ENCODE results near the gene ROR1.

ROR1 gene

GRCh38 chr1:64162804-64163203 is 389.0 kb downstream of the ROR1 start:
- DNase-seq: no peak

- DNase-seq: no peak
Measured at GRCh38 chr1:64163431-64163830, 389.6 kb downstream of the ROR1 start.

DNA sequence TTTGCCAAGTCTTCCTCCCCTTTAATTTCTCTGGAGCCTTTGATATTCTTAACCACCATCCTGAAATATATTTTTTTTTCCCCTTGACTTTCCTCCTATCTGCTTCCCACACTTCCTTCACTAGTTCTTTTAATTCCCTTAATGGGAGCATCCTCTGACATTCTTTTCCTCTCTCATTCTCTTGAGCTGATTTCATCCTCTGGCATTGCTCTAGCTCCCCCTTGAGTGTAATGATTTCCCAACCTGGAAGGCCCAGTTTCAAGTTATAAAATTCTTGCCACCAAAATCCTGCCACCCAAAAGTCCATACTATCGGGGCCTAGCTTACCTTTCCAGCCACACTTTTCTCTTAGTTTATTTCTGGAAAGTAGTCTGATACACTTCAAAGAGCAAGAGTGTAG is 390.2 kb downstream of the ROR1 start:
- DNase-seq: no peak

DNA sequence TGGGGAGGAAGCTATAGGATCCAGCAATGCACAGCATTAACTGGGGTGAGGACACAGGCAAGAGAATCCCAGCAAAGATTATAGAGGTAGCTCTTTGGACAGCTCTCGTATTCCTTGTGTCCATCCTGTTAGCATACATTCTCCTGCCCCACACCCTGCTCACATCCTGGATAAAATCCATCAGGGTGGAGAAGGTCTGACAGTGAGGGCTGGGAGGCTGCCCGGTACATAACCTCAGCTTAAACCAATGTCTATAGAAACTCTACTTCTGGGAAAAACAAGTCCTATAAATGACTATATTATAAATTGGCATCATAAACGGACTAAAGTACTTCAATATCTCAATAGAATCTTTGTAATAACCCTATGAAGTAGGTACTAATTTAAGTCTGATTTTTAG is 392.8 kb downstream of the ROR1 start:
- no peak for DNase-seq

DNA sequence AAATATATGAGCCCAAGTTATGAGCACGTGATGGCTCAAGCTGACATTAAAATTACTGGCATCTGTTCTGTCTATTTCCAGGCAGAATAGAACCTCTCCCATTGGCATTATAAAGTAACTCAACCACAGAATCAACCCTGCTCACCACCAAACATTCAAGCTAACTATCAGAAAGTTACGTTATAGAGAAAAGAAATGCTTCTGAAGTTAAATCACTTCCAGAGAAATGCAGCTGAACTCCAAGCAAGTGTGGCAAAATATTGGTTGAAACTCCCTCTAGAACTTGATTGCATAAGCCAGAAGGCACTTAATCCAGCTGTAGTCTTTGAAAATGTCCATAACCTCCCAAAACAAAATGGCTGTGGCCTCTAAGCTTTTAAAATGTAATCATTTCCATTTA is 393.4 kb downstream of the ROR1 start:
- no peak for DNase-seq

DNA sequence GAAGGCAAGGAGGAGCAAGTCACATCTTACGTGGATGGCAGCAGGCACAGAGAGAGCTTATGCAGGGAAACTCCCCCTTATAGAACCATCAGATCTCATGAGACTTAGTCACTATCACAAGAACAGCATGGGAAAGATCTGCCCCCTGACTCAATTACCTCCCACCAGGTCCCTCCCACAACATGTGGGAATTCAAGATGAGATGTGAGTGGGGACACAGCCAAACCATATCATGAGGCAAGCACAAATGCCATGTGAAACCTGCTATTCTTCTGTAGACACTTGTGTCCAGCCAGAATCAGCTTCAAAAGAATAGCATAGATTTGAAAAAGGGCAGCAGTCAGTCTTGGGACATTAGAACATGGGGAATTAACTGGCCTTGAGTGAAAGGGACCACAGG is 397.4 kb downstream of the ROR1 start:
- no peak for DNase-seq

GRCh38 chr1:64171797-64172281 is 398.0 kb downstream of the ROR1 start:
- DNase-seq: no peak

DNA sequence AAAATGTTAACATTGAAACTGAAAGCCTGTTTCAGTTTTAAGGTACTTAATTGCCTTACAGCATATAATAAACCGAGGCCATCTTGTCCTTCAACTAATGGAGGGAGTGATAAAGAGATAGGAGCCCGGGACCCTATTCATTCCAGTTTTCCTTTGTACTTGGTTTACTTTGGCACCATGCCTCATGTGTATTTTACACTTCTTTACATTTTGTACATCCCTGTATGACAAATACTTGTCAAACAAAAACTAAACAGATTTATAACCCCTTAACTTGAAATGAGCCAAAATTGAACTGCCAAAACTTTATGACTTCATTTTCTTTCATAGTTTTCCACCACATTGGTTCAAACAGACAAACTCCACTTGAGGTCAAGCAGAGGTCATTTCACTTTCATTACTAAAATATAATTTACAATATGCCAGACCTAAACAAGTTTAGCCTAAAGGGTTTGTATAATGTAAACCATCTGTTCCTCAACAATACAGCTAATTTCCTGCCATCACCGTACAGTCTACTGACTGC is 398.7 kb downstream of the ROR1 start:
- no peak for DNase-seq

- DNase-seq: no peak
Measured at GRCh38 chr1:64173336-64173940, 399.6 kb downstream of the ROR1 start.

DNA sequence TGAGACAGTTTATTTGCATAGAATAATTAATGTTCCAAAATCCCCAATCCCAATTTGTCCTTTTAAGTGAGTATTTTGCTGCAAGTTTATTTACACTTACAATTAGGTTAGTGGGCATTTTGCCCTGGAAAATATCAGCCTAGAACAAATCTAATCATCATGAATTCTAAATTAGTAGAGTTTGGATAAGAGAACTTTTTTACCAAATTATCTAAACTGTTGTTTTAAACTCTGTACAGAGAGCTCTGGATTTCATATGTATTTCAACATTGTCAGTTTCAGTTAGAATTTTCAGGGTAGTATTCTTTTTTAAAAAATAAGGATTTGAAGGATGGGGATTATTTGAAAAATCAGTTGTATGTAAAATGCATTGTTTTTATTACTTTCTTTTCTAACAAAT is 401.8 kb downstream of the ROR1 start:
- DNase-seq: no peak

- DNase-seq: no peak
Measured at GRCh38 chr1:64176659-64177058, 402.8 kb downstream of the ROR1 start.

GRCh38 chr1:64179588-64179987 is 405.8 kb downstream of the ROR1 start:
- DNase-seq: no peak

GRCh38 chr1:64182207-64182606 is 408.4 kb downstream of the ROR1 start:
- DNase-seq: no peak

DNA sequence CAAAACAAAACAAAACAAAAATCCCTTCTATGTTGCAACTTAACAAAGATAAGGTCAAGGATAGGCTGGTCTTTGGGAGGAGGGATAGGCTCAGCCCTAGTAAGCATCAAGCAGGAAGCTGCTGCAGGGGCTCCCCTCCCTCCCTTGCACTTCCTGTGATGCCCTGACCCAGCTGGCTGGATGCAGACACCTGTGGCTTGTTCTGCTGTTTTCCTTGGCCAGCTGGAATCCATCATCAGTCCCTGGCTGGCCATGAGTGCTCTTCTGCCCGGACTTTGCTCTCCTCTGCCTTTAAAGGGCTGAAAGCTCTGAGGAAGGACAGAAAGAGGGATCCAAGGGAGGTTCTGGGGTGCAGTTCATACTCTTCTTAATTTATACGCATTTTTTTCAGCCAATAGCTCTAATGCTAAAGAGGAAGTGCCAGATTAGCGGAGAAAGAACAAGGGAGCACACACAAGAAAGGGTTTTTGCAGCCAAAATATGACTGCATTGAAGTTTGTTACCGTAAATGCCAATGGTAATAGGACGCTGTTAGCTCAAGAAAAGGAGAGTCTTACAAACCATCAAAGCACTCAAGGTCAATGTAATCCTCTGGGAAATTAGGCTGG is 409.7 kb downstream of the ROR1 start:
- no peak for DNase-seq

GRCh38 chr1:64184003-64184440 is 410.2 kb downstream of the ROR1 start:
- DNase-seq: no peak

DNA sequence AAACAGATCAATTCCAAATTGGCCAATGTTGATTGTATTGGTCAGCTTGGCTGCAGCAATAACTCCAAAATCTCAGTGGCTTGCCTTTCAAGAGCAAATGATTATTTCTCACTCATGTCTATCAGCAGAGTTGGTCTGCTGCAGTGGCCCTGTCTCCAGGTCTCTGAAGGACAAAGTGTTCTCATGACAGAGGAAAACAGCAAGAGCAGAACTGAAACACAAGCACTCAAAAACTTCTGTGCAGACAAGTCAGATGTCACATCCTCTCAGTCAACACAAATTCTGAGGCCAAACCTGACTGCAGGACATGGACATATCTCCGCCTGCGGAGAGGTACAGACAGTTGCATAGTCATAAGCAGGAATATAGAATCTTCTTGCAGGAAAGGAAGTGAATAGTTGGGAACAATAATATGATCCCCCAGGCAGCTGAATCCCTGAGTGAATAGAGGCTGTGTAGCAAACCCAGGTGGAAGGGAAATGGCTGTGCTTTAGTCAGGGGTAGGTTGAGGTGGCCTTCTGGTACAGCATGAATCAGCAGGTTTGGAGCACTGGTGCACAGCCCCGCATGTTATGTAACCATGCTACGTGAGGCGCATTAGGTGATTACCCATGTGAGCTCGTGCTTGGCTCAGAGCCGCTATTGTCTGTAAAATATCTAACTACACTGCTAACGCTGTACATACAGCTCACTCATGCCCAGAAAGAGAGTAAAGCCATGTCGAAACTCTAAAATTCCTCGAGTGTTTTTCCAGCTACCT is 412.5 kb downstream of the ROR1 start:
- no peak for DNase-seq

GRCh38 chr1:64186898-64187280 is 413.1 kb downstream of the ROR1 start:
- DNase-seq: no peak

DNA sequence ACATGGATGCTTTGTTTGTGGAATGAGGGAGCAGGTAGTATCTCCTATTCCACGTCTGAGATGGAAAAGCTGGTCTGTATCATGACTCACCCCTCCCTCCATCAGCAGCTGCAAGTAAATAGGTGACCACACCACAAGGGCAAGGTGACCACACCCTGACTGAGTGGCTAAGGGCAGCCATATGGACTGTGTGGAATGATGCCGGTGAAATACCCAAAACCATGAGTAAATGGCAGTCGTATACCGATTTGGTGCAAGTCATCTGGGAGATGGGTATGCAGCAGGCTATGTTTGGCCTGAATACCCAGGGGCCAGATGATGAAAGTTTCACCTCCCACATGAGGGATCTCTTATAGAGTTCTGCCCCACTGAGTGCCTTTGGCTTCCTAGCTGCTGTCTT is 413.8 kb downstream of the ROR1 start:
- DNase-seq: no peak

- no peak for DNase-seq
Measured at GRCh38 chr1:64192290-64192689, 418.5 kb downstream of the ROR1 start.

GRCh38 chr1:64194168-64195080 is 420.6 kb downstream of the ROR1 start:
- DNase-seq: no peak

DNA sequence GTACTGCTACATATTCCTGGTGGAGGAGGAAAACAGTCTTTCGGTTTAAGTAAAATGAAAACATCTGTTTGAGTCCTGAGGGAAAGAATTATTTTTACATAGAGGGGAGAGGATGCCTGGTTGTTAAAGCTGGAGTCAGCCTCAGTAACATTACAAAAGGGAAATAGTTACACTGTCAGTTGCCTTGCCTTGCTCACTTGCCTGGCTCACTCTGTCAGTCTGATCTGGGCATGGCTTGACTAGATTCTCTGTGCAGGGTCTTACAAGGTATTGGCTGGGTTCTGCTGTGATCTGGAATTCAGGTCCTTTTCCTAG is 421.2 kb downstream of the ROR1 start:
- no peak for DNase-seq

- DNase-seq: no peak
Measured at GRCh38 chr1:64196074-64196870, 422.5 kb downstream of the ROR1 start.
